GM12878 (cell line): Measurements from ENCODE around the gene KRT78. TPM values are rescaled to one million over a fixed set of nuclear protein-coding genes. Genes with fewer than 3 reads are reported as not detected.

Experiments used
- ATAC-seq: fragments of 200-7000 bp; cut with Tn5 transposase; 3 replicates; pipeline ENCODE4 v1.9.1; 2020; ENCODE audit warnings: mild to moderate bottlenecking, moderate library complexity
- BruUV-seq: library from RNA; stranded (reverse); fragments of 400-500 nt; replicated peaks from 2 replicates; lab custom pipeline; 2021; lab: Mats Ljungman, UMichigan
- CTCF ChIA-PET: fragments of 300-600 bp; sonication (Branson Sonifier 250); formaldehyde crosslinking; extraction: SDS; loops from one replicate; lab custom pipeline; 2021; ENCODE audit warnings: inconsistent platforms; lab: Yijun Ruan, JAX
- POLR2A ChIA-PET: fragments of 350-600 bp; formaldehyde crosslinking; extraction: SDS; loops from one replicate; lab custom pipeline; 2021; ENCODE audit warnings: inconsistent platforms; lab: Charles Lee
- RAD21 ChIA-PET: fragments of 300-600 bp; sonication (Branson Sonifier 250); formaldehyde crosslinking; loops from one replicate; lab custom pipeline; 2023; ENCODE audit warnings: antibody characterized with exemption; ENCODE audit not compliant: unreplicated experiment; lab: Charles Lee
- SMC1A ChIA-PET: fragments of 300-600 bp; sonication (Branson Sonifier 250); formaldehyde crosslinking; loops from one replicate; lab custom pipeline; 2023; ENCODE audit not compliant: unreplicated experiment, uncharacterized antibody; lab: Charles Lee
- DNase-seq: peaks from one replicate; pipeline ENCODE4 v3.0.0-alpha.2; 2011; ENCODE audit warnings: low read depth, low spot score
- FAIRE-seq: peaks from 3 replicates; lab custom pipeline; 2011; peaks lifted over from hg19 to GRCh38; lab: Jason Lieb, UNC
- H2AFZ ChIP-seq: 2 replicates; pipeline ENCODE4 v1.6.0; 2011; ENCODE audit warnings: low read depth, low read length, control low read depth; ENCODE audit not compliant: control insufficient read depth
- H3K27ac ChIP-seq: 2 replicates; pipeline ENCODE4 v1.5.1; 2011; ENCODE audit warnings: control low read depth; ENCODE audit not compliant: control insufficient read depth, insufficient read depth
- H3K27me3 ChIP-seq, 2 experiments: replicated peaks in 1 of 2; 2 replicates each; pipeline versions ENCODE4 v1.6.0 to v1.6.1; 2011; ENCODE audit warnings: low read length in 1 of 2; ENCODE audit not compliant: control insufficient read depth in 2 of 2, insufficient read depth in 2 of 2
- H3K36me3 ChIP-seq, 2 experiments: 2 replicates each; pipeline ENCODE4 v1.5.1; 2011; ENCODE audit warnings: low read length in 1 of 2; ENCODE audit not compliant: control insufficient read depth in 2 of 2, insufficient read depth in 2 of 2
- H3K4me1 ChIP-seq: 2 replicates; pipeline ENCODE4 v1.6.1; 2011; ENCODE audit warnings: mild to moderate bottlenecking, low read length, moderate library complexity, mixed read lengths; ENCODE audit not compliant: control insufficient read depth, insufficient read depth
- H3K4me2 ChIP-seq: 2 replicates; pipeline ENCODE4 v1.6.0; 2011; ENCODE audit warnings: control low read depth; ENCODE audit not compliant: control insufficient read depth, insufficient read depth
- H3K4me3 ChIP-seq: fragments of 200-600 bp; sonication (generic); 2 replicates; pipeline ENCODE4 v1.5.1; 2016
- H3K79me2 ChIP-seq: 2 replicates; pipeline ENCODE4 v1.6.0; 2011; ENCODE audit warnings: low read length; ENCODE audit not compliant: control insufficient read depth, insufficient read depth
- H3K9ac ChIP-seq: 2 replicates; pipeline ENCODE4 v1.8.0; 2011; ENCODE audit warnings: low read length, control low read depth, mixed read lengths; ENCODE audit not compliant: control insufficient read depth, insufficient read depth
- H3K9me3 ChIP-seq: replicated peaks from 3 replicates; pipeline ENCODE4 v1.5.1; 2011; ENCODE audit warnings: mild to moderate bottlenecking, low read length; ENCODE audit not compliant: control insufficient read depth, insufficient read depth
- H4K20me1 ChIP-seq: 2 replicates; pipeline ENCODE4 v1.6.0; 2011; ENCODE audit not compliant: control insufficient read depth, insufficient read depth
- E4F1 ChIP-seq: fragments of 450-650 bp; IDR thresholded peaks from 2 replicates; pipeline ENCODE4 v1.6.1; 2018; ENCODE audit warnings: borderline replicate concordance, mild to moderate bottlenecking; ENCODE audit not compliant: partially characterized antibody
- IRF5 ChIP-seq: fragments of 450-650 bp; IDR thresholded peaks from 2 replicates; pipeline ENCODE4 v1.6.1; 2017; ENCODE audit warnings: borderline replicate concordance
- NFYB ChIP-seq: IDR thresholded peaks from 2 replicates; pipeline ENCODE4 v1.6.1; 2011; ENCODE audit warnings: low read depth, mild to moderate bottlenecking, low read length, improper control_type of control experiment, moderate library complexity; ENCODE audit not compliant: insufficient read depth
- POLR2AphosphoS5 ChIP-seq: IDR thresholded peaks from 2 replicates; pipeline ENCODE4 v1.6.1; 2011; ENCODE audit warnings: mild to moderate bottlenecking, low read length, inconsistent platforms
- USF1 ChIP-seq: IDR thresholded peaks from 2 replicates; pipeline ENCODE4 v1.6.1; 2011; ENCODE audit warnings: borderline replicate concordance, low read depth, mild to moderate bottlenecking, moderate library complexity, mixed read lengths, low read length; ENCODE audit not compliant: insufficient read depth; ENCODE audit errors: extremely low read length
- ZZZ3 ChIP-seq: IDR thresholded peaks from 2 replicates; pipeline ENCODE4 v1.6.1; 2011; ENCODE audit warnings: low read depth; ENCODE audit not compliant: control insufficient read depth, insufficient read length
- WGBS: methylation state at CpG from one replicate; pipeline ENCODE4 v1.1.6; 2016; ENCODE audit warnings: low lambda C conversion rate; ENCODE audit not compliant: insufficient replicate concordance, insufficient coverage; ENCODE audit errors: missing lambda C conversion rate; 5-methylcytosine and 5-hydroxymethylcytosine counted together
- in situ Hi-C: fragments of 300-500 bp; cut with MboI; formaldehyde crosslinking; loops from 9 replicates; pipeline ENCODE4 v1.14.3; 2018; ENCODE audit warnings: mixed read lengths
- intact Hi-C: fragments of 100-400 bp; cut with micrococcal nuclease; formaldehyde crosslinking; loops from one replicate; pipeline ENCODE4 v1.14.2; 2022; ENCODE audit not compliant: unreplicated experiment
- polyA plus RNA-seq, 11 experiments: library from polyadenylated mRNA; depleted of rRNA in 4 of 11; unstranded in 6 of 11; stranded (reverse) in 5 of 11; fragments of >200 nt; fragmentation: Nextera tagmentation in 4 of 11; fragmentation: Illumina TruSeq in 1 of 11; extraction: Ambion mirVana in 4 of 11; extraction: Trizol in 1 of 11; gene quantifications; 1 replicate in 1 of 11; 2 replicates in 10 of 11; pipeline versions ENCODE4 v1.2.1 to v1.2.3, GENCODE V29; 2011 to 2016; ENCODE audit warnings: inconsistent platforms in 2 of 11, missing spikeins in 2 of 11, low read depth in 1 of 11
- total RNA-seq, 4 experiments: library from RNA; depleted of rRNA in 3 of 4; stranded (reverse); fragments of >200 nt in 3 of 4; fragmentation: Illumina TruSeq in 1 of 4; extraction: Trizol in 1 of 4; gene quantifications; 2 replicates each; pipeline versions ENCODE4 v1.2.1 to v1.2.3, GENCODE V29; 2013 to 2021

Gene KRT78
- total and polyA plus RNA-seq, 10 of the 15 experiments (the other 5 are each of a cell fraction or from before 2014, with no cell fraction given) = 0.07 TPM; not detected in 9

GRCh38 chr12:52867642-52868041 lies 18.8 kb upstream of the KRT78 start:
- in situ Hi-C loops = loop anchor here (10.0 kb wide), 1 partner anchor 283 kb away; no protein-coding TSS in a partner anchor
- RAD21 ChIA-PET = no interaction called here
- CTCF ChIA-PET = interaction anchor here (1.3 to 1.5 kb wide), 2 partner anchors 113 to 494 kb away, joined by 3 to 4 read pairs; no protein-coding TSS in a partner anchor
- intact Hi-C loops = no loop called here
- WGBS = 4% methylated on average over 5 of the region's 9 CpGs
- POLR2A ChIA-PET = no interaction called here
- FAIRE-seq (no peak), DNase-seq (no peak), ATAC-seq (no peak)
- Histone ChIP-seq H3K4me2 (no peak overlapping the region), H3K27ac (no peak overlapping the region), H3K4me3 (no peak overlapping the region), H3K4me1 (peaks cover 6% of the 10 kb centered on the region), H3K9me3 (no peaks in the 10 kb centered on the region), H3K36me3 (no peaks in the 10 kb centered on the region), H3K79me2 (no peaks in the 10 kb centered on the region), H2AFZ (no peak overlapping the region), H3K9ac (no peak overlapping the region), H3K27me3 (no peaks in the 10 kb centered on the region; a peak in 1 of 4 replicates), H4K20me1 (no peaks in the 10 kb centered on the region; the same call in 1 of the 2 replicates)
- TF ChIP-seq POLR2AphosphoS5 (no peak), IRF5 (no peak), ZZZ3 (no peak), NFYB (peak; percentile 56; the same call in 1 of the 2 replicates), USF1 (peak; percentile 50), E4F1 (no peak)
- SMC1A ChIA-PET = no interaction called here
- no TSS peak for BruUV-seq
